Loucy (cell line): ENCODE results near the gene ARPC3.

Experiments used
- EZH2phosphoT487 ChIP-seq: fragments of 200-600 bp; IDR thresholded peaks from 2 replicates; pipeline ENCODE4 v1.6.1; 2018; ENCODE audit warnings: antibody characterized with exemption, mild to moderate bottlenecking, moderate library complexity, borderline replicate concordance
- TF ChIP-seq, protein P1 (sequence below): fragments of 200-600 bp; sonication (generic); conservative IDR thresholded peaks from 2 replicates; pipeline ENCODE4 v1.5.1; 2014; ENCODE audit warnings: mild to moderate bottlenecking, antibody characterized with exemption, low read length

DNA sequence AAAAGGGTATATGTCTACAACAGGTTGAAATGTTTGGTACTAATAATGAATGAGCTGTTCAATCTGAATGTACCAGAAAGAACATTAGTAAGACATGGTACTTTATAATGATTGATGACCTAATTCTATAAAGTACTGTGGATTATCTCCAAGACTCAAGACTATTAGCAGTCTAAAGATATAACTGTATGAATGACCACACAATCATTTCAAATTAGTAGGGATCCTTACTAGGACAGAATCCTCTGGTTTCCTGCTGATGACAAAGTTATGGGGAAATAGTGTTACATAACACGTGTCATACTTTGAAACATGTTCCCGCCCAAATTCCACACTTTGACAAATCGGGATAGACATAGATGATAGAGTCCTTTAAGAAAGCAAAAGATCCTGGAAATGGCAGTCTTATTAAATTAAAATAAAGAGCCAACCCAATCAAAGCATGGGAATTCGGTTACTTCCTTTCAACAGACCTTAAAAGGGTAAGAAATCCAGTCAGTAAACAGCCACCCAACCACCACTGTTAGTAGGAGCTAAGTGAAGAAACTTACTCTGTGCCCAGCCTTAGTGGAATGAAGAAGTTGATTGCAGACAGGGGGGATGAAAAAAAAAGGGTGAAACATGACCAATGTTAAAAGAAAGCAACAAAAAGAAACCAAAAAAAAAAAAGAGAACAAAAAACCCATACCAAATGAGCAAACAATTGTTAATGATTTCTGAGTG is 49.0 kb upstream of the ARPC3 start:
- TF ChIP-seq, protein P1, sequence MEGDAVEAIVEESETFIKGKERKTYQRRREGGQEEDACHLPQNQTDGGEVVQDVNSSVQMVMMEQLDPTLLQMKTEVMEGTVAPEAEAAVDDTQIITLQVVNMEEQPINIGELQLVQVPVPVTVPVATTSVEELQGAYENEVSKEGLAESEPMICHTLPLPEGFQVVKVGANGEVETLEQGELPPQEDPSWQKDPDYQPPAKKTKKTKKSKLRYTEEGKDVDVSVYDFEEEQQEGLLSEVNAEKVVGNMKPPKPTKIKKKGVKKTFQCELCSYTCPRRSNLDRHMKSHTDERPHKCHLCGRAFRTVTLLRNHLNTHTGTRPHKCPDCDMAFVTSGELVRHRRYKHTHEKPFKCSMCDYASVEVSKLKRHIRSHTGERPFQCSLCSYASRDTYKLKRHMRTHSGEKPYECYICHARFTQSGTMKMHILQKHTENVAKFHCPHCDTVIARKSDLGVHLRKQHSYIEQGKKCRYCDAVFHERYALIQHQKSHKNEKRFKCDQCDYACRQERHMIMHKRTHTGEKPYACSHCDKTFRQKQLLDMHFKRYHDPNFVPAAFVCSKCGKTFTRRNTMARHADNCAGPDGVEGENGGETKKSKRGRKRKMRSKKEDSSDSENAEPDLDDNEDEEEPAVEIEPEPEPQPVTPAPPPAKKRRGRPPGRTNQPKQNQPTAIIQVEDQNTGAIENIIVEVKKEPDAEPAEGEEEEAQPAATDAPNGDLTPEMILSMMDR = no peak
- no peak for TF ChIP-seq EZH2phosphoT487
